ENCODE results near the gene KCTD19.

Gene KCTD19

DNA sequence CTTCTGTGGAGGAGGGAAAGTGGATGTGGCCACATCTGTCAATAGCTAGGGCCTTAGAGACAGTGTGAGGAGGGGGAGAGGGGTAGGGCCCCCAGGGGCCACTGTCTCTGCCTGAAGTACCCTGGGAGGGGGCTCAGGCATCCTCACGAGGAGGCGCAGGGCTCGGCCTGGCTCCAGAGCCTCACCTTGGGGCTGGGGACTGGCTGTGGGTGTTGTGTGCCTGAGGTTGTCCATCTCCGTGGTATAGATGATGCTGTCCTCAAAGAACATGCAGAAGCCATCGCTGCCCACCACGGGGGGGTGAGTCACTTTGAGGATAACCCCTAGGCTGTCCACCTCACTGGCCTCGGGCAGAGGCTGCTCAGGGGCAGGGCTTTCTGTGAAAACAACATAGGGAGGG is 35.1 kb downstream of the KCTD19 start:
- H3K27ac ChIP-seq = no peak overlapping the region
- TF ChIP-seq, protein P1, sequence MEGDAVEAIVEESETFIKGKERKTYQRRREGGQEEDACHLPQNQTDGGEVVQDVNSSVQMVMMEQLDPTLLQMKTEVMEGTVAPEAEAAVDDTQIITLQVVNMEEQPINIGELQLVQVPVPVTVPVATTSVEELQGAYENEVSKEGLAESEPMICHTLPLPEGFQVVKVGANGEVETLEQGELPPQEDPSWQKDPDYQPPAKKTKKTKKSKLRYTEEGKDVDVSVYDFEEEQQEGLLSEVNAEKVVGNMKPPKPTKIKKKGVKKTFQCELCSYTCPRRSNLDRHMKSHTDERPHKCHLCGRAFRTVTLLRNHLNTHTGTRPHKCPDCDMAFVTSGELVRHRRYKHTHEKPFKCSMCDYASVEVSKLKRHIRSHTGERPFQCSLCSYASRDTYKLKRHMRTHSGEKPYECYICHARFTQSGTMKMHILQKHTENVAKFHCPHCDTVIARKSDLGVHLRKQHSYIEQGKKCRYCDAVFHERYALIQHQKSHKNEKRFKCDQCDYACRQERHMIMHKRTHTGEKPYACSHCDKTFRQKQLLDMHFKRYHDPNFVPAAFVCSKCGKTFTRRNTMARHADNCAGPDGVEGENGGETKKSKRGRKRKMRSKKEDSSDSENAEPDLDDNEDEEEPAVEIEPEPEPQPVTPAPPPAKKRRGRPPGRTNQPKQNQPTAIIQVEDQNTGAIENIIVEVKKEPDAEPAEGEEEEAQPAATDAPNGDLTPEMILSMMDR (conservative IDR thresholded peaks at IDR 0.05) = no peak
- no peak for TF ChIP-seq ZFX (IDR thresholded peaks at IDR 0.05)

DNA sequence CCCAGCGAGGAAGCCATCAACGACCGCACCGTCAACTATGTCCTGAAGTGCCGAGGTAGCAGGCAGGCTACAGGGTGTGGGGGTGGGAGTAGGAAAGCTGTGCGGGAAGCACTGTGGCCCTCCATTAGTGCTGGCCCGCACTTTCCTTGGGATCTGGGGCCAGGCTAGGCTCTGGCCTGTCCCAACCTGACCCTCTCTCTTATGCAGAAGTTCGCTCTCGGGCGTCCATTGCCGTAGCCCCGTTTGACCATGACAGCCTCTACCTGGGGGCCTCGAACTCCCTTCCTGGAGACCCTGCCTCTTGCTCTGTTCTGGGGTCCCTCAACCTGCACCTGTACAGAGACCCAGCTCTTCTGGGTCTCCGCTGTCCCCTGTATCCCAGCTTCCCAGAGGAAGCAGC is 38.6 kb downstream of the KCTD19 start:
- H3K27ac ChIP-seq = no peak overlapping the region
- TF ChIP-seq ZFX (IDR thresholded peaks at IDR 0.05) = no peak
- TF ChIP-seq, protein P1 (conservative IDR thresholded peaks at IDR 0.05) = no peak

DNA sequence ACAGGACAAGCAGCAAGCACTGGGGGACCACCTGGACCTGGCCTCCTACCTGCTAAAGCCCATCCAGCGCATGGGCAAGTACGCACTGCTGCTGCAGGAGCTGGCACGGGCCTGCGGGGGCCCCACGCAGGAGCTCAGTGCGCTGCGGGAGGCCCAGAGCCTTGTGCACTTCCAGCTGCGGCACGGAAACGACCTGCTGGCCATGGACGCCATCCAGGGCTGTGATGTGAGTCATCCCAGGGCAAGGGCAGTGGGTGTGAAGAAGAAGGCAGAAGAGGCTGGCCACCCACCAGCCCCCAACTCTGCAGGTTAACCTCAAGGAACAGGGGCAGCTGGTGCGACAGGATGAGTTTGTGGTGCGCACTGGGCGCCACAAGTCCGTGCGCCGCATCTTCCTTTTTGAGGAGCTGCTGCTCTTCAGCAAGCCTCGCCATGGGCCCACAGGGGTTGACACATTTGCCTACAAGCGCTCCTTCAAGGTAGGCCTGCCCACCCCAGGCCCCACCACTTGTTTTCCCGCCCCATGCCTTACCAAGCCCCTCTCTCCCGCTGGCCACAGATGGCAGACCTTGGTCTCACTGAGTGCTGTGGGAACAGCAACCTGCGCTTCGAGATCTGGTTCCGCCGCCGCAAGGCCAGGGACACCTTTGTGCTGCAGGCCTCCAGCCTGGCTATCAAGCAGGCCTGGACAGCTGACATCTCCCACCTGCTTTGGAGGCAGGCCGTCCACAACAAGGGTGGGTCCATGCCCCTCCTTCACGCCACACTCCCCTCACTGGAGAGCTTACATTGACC is 39.9 kb downstream of the KCTD19 start:
- TF ChIP-seq, protein P1 (conservative IDR thresholded peaks at IDR 0.05) = no peak
- TF ChIP-seq ZFX (IDR thresholded peaks at IDR 0.05) = no peak
- H3K27ac ChIP-seq = no peak overlapping the region

DNA sequence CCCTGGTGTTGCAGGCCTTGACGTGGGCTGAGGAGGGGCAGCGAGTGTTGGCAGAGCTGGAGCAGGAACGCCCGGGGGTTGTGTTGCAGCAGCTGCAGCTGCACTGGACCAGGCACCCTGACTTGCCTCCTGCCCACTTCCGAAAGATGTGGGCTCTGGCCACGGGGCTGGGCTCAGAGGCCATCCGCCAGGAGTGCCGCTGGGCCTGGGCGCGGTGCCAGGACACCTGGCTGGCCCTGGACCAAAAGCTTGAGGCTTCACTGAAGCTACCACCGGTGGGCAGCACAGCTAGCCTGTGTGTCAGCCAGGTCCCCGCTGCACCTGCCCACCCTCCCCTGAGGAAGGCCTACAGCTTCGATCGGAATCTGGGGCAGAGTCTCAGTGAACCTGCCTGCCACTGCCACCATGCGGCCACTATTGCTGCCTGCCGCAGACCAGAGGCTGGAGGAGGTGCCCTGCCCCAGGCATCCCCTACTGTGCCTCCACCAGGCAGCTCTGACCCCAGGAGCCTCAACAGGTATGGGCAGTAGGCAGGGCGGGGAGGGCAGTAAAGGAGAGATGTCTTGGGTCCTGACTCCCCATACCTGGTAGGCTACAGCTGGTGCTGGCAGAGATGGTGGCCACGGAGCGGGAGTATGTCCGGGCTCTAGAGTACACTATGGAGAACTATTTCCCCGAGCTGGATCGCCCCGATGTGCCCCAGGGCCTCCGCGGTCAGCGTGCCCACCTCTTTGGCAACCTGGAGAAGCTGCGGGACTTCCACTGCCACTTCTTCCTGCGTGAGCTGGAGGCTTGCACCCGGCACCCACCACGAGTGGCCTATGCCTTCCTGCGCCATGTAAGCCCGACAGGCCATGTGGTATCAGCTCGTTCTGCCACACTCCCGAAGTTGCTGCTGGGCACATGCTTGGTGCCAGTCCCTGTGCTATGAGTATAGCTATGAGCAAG is 41.6 kb downstream of the KCTD19 start:
- no peak for TF ChIP-seq ZFX (IDR thresholded peaks at IDR 0.05)
- TF ChIP-seq, protein P1 (conservative IDR thresholded peaks at IDR 0.05) = peak; percentile 66
- peak overlapping the region; percentile 40; the same call in 1 of the 2 replicates for H3K27ac ChIP-seq

DNA sequence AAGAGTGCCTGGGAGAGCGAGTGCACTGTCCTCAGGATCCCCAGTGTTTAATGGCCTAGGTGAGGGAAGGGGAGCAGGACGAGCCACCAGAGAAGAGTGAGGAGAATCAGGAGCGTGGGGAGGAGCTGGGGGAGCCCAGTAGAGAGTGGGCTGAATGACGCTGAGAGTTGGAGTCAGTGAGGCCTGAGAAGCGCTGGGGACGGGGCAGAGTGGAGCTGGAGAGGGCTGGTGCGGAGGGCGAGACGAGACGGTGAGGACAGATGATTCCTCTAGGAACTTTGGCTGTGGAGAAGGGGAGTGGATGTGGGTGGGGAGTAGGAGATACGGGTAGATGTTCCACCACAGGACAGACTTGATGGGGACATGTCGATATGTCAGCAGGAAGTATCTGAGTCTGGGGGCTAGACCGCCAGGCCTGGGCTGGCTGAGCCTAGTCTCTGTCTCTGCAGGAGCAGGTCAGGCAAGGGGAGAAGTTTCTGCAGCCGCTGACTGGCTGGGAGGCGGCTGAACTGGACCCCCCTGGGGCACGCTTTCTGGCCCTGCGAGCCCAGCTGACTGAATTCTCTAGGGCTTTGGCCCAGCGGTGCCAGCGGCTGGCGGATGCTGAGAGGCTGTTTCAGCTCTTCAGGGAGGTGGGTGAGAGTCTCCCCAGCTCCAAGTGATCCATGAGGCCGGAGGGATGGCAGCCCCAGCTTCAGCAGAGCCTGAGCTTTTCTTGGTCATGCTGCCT is 42.5 kb downstream of the KCTD19 start:
- H3K27ac ChIP-seq = peak overlapping the region; percentile 40; the same call in 1 of the 2 replicates
- TF ChIP-seq, protein P1 (conservative IDR thresholded peaks at IDR 0.05) = no peak
- TF ChIP-seq ZFX (IDR thresholded peaks at IDR 0.05) = no peak

DNA sequence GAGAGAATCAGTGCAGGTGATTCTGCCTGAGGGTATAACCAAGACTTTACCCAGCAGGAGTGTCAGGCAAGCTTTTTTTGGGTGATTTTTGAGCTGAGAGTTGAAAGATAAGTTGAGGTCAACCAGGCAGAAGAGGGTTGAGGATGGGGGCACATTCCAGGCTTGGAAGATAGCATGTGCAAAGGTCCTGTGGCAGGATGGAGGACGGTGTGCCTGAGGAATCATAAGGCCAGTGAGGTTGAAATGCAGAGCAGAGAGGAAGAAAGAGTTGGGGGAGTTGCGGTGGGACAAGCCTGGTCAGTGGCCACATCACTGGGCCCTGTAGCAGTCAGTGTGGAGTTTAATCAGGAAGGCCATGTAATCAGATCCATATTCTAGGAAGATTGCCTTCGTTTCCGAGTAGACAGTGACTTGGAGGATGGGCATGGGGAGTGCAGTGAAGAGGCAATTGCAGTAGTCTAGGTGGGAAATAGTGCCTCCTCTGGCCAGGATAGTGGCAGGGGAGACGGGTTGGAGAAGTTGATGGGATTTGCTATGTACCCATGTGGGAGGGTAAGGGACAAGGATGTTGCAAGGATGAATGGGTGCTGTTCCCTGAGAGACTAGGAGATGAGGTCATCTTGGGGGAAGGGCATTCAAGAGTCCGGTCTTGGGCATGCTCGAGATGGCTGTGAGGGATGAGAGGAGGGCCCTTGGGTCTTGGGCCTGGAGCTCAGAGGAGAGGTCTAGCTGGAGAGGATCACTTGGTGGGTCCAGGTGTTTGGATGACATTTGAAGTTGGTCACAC is 43.3 kb downstream of the KCTD19 start:
- TF ChIP-seq, protein P1 (conservative IDR thresholded peaks at IDR 0.05) = no peak
- TF ChIP-seq ZFX (IDR thresholded peaks at IDR 0.05) = no peak
- peak overlapping the region; percentile 40; the same call in 1 of the 2 replicates for H3K27ac ChIP-seq
